Measurements from ENCODE around the gene DPY19L1.
"Not testable (repeated sequence)": the region's sequence is repeated elsewhere in the genome, so short reads cannot be mapped to it uniquely, and the experiment has no call there.

Gene DPY19L1

DNA sequence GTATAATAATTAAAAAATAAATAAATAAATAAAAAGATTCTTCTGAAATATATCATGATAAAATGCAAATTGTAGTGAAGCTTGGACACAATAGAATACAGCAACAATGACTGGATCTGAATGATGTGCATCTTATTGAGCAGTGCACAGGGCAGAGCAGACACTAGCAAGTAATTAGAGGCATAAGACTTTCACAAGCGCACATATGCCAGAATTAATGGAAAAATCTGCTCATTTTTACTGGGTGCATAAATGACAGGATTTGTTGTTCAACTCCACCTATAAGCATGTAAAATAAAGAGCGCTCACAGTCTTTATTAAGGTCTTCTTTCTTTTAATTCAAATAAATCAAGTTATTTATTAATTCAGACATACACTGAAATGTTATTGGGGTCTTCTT lies 125.0 kb downstream of the DPY19L1 start:
- DNase-seq, result no peak

DNA sequence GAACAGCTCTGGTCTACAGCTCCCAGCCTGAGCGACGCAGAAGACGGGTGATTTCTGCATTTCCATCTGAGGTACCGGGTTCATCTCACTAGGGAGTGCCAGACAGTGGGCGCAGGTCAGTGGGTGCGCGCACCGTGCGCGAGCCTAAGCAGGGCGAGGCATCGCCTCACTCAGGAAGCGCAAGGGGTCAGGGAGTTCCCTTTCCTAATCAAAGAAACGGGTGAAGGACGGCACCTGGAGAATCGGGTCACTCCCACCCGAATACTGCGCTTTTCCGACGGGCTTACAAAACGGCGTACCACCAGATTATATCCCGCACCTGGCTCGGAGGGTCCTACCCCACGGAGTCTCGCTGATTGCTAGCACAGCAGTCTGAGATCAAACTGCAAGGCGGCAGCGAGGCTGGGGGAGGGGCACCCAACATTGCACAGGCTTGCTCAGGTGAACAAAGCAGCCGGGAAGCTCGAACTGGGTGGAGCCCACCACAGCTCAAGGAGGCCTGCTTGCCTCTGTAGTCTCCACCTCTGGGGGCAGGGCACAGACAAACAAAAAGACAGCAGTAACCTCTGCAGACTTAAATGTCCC lies 130.9 kb downstream of the DPY19L1 start:
- not testable (repeated sequence) for DNase-seq

DNA sequence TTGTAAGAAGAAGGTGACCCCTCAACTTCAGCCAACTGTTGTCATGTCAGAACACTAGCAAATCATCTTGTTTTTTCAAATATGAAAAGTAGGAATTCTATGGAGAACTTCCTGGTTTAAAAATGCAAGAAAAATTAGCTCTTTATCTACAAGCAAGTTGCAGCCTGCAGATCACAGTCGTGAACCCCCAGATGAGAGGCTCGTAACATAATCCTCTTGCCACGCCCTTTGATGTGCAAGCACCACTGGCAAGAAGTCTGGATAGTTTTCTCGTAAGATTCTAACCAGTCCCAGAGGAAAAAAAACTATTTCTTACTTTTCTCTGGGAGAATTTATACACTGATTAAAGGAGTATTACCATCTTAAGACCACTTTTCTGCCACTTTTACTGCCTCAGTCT lies 132.3 kb downstream of the DPY19L1 start:
- DNase-seq, result no peak

DNA sequence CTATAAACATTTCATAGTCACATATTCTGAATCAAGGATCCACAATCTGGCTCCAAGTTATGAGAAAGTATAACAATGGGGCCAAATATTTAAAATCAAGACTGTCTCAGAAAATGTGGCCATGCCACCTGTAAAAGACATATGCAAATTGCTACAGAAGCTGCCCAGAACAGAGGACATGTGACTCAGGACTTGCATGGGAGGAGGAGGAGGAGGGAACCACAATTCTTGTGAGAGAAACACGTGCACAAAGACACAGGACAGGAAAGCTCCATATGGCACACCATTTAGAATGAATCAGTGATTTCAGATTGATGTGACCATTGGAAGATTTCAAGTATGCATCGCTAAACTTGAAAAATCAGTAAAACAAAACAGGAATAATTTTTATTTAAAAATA lies 133.4 kb downstream of the DPY19L1 start:
- DNase-seq, result not testable (repeated sequence)

DNA sequence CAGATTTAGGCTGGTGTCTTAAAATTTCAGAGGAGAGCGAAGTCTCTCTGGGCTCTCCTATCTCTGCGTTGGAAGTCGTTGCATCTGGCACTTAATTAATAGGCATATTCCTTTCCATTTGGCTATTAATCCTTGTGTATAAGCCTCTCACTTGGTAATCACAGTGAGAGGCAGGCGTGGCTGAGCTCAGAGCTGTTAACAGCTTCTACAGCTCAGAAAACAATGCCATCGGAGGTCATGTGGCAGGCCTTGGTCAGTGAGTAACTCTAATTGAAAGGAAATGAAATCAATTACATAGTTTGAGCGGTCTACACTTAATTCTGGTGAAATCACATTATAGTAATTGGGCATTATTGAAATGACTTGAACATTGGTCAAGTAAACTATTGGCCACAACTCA lies 135.1 kb downstream of the DPY19L1 start:
- DNase-seq, result no peak

DNA sequence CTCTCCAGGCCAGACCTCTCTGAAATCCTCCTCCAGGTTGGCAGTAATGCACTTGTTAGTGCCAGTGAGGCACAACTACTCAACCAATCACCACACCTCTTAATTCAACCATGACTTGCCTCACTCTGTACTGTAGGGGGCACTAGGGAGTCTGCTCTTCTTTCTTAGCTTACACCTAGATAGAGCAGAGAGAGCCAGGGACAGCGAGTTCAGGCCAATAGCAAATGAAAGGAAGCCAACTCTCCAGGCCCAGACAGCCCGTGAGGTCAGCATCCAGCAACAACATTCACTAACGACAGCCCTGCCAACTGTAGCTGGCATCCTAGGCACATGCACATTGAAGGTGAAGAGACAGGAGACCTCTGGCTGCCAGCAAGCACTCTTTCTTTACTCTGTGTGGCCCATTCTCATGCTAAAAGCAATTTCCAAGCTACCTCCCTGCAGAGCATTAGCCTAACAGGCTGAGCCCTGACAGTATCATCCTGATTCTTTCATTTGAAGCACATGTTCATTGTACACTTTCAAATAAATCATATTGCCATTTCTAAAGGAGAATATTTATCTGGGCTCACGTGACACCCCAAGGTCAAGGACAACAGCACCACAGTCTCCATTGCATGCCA lies 136.3 kb downstream of the DPY19L1 start:
- no peak for DNase-seq

DNA sequence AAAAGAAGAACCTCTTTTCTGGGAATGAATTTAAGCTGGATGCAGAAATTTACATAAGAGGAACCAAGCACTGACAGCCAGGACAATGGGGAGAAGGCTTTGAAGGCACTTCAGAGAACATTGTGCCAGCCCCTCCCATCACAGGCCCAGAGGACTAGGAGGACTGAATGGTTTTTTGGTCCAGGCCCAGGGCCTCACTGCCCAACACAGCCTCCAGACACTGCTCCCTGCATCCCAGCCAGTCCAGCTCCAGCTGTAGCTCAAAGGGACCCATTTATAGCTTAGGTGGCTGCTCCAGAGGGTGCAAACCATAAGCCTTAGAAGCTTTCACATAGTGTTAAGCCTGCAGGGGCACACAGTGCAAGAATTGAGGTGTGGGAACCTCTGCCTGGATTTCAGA lies 142.1 kb downstream of the DPY19L1 start:
- DNase-seq, result no peak

DNA sequence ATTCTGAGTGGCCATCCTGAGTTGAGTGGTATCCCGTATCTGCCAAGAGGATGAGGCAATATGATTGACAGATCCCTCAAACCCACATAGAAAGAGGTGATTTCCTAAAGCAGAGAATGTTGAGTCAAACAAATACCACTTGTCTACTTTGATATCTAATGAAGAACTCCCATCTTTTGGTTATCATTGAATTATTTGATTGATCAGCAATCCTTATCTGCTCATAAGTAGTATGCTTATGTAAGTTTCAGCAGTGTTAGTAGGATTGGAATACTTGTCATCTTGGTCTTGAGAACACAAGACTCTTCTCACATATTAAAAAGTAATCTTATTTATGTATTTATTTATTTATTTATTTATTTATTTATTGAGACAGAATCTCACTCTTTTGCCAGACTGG lies 147.3 kb downstream of the DPY19L1 start:
- no peak for DNase-seq

DNA sequence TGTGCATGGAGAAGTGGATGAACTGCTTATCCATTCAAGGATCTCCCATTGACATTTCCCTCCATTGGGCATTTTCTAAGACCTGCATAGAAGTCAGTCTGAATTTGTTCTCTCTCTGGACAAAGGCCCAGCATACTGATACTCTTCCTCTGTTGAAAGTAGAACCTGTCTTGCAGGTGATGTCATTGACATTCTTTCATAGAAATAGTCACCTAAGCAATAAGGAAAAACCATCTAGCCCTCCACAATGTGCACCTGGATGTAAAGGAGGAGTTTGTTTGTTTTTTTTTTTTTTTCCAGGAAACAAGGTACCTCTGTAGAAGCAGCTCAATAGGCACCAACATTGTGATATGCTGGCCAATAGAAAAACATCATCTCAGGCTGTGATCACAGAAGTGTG lies 150.4 kb downstream of the DPY19L1 start:
- DNase-seq, result no peak

DNA sequence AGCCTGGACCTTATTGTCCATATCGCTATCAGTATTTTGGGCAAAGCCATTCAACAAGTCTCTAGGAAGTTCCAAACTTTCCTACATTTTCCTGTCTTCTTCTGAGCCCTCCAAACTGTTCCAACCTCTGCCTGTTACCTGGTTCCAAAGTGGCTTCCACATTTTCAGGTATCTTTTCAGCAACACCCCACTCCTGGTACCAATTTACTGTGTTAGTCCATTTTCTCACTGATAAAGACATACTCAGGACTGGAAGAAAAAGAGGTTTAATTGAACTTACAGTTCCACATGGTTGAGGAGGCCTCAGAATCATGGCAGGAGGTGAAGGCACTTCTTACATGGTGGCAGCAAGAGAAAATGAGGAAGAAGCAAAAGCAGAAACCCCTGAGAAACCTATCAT lies 153.4 kb downstream of the DPY19L1 start:
- DNase-seq, result not testable (repeated sequence)

DNA sequence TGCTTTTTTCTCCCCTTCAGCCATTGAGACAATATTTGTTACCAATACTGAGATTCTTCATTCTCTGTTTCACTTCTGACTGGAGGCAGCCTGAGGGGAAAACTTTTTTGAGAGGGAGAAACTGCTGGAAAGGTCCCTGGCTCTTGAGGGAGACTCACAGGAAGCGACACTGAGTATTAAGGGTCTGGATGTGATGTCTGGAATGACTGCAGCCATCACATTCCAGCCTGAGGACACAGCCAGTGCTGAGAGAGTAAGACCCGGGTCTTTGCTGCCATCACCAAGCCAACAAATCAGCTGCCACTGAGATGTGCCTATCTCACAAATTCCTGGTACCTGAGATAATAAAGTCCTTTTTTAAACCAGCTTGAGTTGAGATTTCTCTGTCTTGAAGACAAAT lies 157.4 kb downstream of the DPY19L1 start:
- DNase-seq, result no peak

DNA sequence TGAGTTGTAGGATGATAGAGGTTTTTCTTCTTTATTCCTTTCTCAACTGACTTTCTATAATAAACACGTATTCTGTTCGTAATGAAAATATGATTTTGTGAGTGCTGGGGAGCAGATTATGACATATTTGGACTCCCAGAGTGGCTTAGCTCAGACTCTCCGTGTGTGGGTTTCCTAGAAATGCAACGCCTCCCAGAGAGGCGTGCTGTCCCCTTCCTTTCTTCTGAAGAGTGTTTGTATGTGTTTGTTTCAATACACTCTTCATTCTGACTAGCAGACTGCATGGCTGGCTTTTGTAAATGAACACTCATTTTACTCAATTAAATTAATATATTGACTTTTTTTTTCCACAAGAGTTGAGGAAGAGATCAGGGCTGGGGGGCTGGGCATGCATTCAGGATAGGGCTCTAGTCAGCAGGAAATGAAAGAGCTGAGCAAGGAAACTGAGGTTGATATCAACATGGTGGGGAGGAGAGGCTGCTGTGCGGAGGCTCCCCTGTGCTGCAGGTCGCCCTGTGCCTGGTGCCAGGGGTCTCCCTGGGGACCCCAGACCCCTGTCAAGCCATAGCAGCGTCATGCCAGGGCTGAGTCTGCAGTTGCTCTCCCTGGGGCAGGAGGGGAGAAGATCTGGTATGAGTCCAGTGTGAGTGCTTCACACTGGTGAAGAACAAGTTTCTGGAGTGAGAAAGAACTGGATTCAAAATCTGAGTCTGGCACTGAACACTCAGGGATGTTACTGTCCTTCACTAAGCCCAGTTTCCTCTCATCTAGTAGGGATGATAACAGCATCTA lies 158.1 kb downstream of the DPY19L1 start:
- not testable (repeated sequence) for DNase-seq

Measured in GOT3 (cell line).